Activated effector memory CD4-positive, alpha-beta T cell treated with Interleukin-2 at 50 U/mL for 16 hours (primary cell): ENCODE results near the gene TPT1.

Source experiments
- DNase-seq: peaks from one replicate; pipeline ENCODE4 v3.0.0-alpha.2; 2020

The TPT1 gene

GRCh38 chr13:45333251-45333976 lies 7.6 kb downstream of the TPT1 start:
- no peak for DNase-seq

- no peak for DNase-seq
Measured at GRCh38 chr13:45332831-45333219, 8.2 kb downstream of the TPT1 start.

- no peak for DNase-seq
Measured at GRCh38 chr13:45332036-45332830, 8.8 kb downstream of the TPT1 start.

GRCh38 chr13:45331692-45332035 lies 9.3 kb downstream of the TPT1 start:
- DNase-seq: no peak

- DNase-seq: no peak
Measured at GRCh38 chr13:45331123-45331619, 9.8 kb downstream of the TPT1 start.

GRCh38 chr13:45328661-45329111 lies 12.3 kb downstream of the TPT1 start:
- DNase-seq: no peak

- DNase-seq: no peak
Measured at GRCh38 chr13:45327253-45327955, 13.6 kb downstream of the TPT1 start.

GRCh38 chr13:45325806-45326205 lies 15.2 kb downstream of the TPT1 start:
- no peak for DNase-seq

GRCh38 chr13:45320876-45321629 lies 19.9 kb downstream of the TPT1 start:
- no peak for DNase-seq

GRCh38 chr13:45316996-45317395 lies 24.0 kb downstream of the TPT1 start:
- no peak for DNase-seq

- no peak for DNase-seq
Measured at GRCh38 chr13:45316338-45316737, 24.6 kb downstream of the TPT1 start.

- no peak for DNase-seq
Measured at GRCh38 chr13:45315520-45316167, 25.3 kb downstream of the TPT1 start.

GRCh38 chr13:45314822-45315221 lies 26.2 kb downstream of the TPT1 start:
- no peak for DNase-seq

- DNase-seq: no peak
Measured at GRCh38 chr13:45310341-45311131, 30.4 kb downstream of the TPT1 start.

GRCh38 chr13:45306966-45307365 lies 34.0 kb downstream of the TPT1 start:
- no peak for DNase-seq

- no peak for DNase-seq
Measured at GRCh38 chr13:45305079-45305478, 35.9 kb downstream of the TPT1 start.

- DNase-seq: no peak
Measured at GRCh38 chr13:45303866-45304265, 37.1 kb downstream of the TPT1 start.

- DNase-seq: no peak
Measured at GRCh38 chr13:45303026-45303425, 38.0 kb downstream of the TPT1 start.

GRCh38 chr13:45302507-45302906 lies 38.5 kb downstream of the TPT1 start:
- no peak for DNase-seq

GRCh38 chr13:45301263-45301662 lies 39.7 kb downstream of the TPT1 start:
- DNase-seq: no peak

- no peak for DNase-seq
Measured at GRCh38 chr13:45300190-45300985, 40.6 kb downstream of the TPT1 start.
